GM18909 (cell line): Measurements from ENCODE around the gene POU3F1.

Experiments used
- ATAC-seq: cut with Tn5 transposase; IDR thresholded peaks from one replicate; pipeline ENCODE4 v1.9.1; 2021; ENCODE audit warnings: mild to moderate bottlenecking; ENCODE audit not compliant: unreplicated experiment, poor library complexity

The POU3F1 gene

DNA sequence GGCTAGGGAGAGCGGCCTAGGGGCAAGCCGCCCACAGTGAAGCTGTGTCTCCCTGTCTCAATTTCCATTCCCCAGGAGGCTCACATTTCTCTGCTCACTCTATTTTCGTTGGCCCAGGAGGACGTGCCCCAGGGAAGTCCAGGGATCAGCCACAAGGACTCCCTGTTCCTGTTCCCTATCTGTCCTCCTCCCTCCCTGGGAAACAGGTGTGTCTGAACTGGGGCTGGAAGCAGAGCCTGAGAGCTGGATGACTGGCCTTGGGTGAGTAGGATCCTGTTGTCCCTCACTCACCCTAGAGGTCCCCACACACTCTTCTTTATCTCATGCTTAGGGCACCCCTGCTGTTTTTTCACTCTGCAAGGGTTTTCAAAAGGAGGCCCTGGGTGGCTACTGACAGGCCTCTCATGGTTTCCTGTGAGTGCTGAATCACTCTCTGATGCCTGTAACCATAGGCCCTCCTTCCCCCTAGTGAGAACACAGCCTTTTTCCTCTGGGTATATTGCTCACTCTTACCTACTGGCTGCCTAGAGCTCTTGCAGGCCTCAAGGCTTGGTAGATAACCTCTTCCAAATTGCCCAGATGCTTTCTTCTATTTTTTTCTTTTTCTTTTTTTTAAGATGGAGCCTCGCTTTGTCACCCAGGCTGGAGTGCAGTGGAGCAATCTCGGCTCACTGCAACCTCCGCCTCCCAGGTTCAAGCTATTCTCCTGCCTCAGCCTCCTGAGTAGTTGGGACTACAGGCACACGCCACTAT lies 37.3 kb downstream of the POU3F1 start:
- ATAC-seq, result no peak

DNA sequence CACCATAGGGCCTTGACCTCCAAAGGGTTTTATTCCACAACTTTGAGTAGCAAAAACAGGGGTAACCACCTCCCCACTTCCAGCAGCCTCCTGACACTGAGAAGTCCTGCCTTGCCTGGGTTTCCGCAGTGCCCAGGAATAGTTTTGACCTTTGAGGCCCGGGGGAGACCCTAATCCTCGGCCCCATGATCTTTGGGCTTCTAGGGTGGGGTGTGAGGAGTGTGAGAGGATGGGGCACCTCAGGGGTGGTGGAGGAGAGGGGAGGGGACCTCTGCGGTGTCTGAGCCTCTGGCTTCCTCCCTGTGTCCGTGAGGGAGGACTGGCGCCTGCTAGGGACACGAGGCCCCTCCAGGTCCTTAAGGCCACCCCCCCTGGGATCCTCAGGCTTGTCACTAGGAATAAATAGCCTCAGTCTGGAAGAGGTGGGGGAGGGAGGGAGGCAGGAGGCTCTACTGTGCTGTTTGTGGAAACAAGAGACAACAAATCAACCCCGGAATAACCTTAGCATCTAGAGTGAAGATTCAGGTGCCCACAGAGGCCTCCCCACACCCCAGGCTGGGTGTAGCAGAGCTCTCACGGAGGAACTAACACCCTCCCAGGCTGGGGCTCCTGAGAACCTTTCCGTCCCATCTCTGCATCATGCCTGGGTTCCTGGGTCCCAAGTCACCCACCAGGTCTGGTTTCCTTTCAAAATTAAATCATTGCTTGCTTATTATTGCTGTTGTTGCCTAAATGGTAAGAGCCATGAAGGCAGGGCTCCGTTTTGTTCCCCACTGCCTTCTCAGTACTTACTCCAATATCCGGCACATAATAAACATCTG lies 40.4 kb downstream of the POU3F1 start:
- no peak for ATAC-seq

DNA sequence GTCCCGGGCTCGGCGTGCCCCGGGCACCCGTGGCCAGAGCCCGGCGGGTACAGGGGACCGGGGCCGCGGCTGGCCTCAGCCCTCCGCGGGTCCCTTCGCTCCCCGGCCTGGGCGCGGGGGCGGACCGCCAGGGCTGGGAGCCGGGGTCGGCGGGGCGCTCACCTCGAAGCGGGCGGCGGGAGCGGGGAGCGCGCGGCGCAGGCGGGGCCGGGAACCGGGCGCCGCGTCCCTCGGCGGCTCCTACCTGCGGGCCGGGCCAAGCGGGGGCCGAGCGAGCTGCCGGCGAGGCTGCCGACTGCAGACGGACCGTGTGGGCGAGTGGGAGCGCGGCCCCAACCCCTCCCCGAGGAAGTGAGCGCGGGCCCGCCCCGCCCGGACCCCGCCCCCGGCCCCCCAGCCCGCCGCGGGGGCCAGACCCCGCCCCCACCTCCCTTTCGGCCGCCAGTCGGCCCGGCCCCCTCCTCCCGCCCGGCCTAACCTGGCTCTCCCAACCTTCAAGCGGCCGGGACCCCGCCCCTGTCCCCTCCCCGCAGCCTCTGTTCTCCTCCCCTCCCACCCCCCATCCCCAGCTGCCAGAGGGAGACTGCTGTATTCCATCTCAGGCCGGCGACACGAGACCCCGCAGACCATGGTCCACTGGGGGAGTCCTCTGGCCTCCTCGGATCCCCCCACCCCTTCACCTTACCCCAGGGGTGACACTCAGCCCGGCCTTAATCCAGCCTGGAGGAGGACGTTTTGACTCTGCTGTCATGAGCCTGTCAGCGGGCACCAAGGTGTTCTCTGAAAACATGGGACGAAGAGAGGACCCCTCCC lies 41.2 kb downstream of the POU3F1 start, which contains the start of gene FHL3:
FHL3 (minus strand) TSS at position 320 of the 813 bp plus-strand sequence. CDS start 6,102 bp downstream, outside the sequence.
- ATAC-seq, result peak; percentile 38

DNA sequence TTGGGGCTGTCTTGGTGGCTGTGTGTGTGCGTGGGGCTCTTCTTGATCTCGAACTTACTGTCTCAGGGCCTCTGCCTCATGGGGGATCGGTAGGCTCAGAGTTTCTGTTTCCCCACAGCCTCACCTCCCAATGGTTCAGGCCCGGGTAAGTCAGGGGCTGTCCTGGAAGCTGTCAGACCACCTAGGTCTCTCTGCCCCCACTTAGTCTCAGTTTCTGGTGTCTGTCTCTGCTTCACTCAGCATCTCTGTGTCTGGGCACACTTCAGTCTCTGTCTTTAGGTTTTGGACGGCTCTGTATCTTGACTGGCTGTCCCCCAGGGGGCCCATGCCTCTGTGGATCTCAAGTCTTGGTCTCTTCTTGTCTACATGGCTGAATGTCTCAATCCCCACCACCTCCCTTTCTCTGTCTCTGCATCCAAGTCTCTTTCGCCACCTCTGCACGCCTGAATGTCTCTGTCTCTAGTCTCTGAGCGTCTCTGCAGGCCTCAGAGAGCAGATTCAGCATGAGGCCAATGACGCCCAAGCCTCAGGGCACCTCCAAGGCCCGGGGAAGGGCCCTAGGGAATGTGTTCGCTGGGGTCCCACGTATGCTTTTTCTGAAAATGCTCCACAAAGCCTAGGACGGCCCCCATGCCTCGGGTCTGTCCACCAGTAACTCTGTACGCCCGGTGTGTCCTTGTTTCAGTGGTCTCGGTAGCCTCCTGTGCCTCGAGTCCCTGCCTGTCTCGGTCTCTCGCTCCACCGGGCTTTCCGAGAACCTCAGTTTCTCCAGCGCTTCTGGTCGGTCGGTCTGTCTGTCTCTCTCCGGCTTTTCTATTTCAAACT lies 42.1 kb downstream of the POU3F1 start:
- ATAC-seq, result peak; percentile 26

DNA sequence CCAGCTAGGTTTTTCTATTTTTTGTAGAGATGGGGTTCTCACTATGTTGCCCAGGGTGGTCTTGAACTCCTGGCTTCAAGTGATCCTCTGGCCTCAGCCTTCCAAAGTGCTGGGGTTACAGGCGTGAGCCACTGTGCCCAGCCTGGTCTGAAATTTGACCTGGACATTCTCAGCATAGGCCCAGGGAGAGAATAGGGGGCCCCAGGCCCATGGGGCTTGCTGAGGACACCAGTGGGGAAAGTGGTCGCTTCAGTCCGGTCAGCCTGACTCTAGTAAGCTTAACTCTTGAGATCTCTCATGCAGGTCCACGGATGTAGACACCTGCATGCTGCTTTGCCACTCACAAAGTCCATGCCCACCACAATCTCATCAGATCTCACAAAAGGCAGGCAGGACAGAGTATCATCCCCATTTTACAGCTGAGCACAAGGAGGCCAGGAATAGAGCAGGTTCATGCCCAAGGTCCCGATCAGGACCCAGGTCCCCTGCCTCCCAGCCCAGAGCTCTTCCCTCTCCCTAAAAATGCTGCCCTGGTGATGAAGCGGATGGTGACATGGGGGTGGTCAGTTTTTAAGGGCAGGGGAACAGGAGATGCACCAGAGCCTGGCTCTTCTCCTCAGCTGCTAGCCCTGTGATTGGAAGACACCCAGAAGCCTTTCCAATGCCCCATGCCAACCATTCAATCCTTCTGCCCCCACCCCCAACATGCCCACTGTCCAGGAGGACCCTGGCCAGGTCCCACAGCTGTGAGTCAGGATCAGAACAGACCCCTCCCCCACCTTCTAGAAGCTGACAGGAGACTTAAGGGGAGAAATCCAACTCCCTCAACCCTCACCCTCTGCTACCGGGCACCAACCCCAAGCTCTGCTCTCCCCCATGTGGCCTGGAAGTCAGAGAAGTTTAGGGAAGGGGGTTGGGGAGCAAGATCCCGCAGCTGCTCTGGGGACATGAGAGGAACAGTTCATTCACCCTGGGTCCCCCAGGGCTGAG lies 43.0 kb downstream of the POU3F1 start:
- ATAC-seq, result no peak

DNA sequence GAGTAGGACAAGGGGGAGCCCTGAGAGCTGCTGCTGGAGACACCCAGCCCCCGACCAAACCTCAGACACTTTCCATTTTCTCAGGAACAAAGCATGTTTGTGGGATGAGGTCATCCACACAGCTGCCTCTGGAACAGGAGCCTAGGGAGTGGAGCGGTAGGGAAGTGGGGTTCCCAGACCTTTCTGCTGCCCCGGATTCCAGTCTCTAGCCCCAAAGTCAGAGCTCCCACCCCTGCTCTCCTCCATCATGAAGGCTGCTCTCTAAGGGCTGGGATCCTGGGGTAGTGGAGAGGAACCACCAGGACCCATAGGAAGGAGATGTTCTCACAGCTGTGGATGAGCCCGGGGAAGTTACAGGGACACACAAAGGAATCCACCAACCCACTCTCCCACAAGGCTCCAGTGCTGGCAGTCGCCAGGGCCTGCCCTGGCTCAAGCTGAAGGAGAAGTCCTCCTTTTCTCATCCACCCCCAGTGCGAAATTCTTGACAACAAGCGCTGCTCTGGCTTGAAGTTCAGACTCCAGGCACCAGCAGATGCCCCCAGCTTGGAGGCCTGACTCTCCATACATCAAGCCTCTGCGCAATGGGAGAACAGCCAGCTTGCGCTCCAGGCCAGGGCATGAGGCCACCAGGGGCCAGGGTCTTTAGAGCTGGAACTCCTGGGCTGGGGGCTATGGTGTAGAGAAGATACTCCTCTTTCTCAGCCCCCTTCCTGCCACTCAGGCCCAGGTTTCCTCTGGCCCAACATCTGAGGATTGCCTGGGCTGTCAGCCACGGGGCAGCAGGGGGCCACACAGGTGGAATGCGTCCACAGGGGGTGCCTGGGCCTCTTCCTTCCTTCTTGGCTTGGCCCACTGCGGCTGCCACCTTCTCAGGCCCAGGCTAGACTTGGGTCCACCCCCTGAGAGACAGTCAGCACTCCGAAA lies 45.8 kb downstream of the POU3F1 start:
- ATAC-seq, result no peak

DNA sequence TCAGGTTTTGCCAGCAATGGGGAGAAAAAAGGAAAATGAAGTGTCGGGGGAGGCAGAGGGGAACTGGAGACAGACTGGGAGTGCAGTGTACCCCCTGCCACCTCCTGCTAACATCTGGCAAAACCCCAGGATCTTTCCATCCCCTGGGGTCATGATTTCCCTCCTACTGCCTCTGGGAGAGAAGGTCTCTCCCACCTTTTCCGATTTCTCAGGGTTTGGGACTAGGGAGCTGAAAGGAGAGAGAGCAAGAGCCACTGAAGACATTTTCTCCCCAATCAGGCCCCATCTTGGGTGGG lies 46.4 kb downstream of the POU3F1 start:
- ATAC-seq, result no peak

DNA sequence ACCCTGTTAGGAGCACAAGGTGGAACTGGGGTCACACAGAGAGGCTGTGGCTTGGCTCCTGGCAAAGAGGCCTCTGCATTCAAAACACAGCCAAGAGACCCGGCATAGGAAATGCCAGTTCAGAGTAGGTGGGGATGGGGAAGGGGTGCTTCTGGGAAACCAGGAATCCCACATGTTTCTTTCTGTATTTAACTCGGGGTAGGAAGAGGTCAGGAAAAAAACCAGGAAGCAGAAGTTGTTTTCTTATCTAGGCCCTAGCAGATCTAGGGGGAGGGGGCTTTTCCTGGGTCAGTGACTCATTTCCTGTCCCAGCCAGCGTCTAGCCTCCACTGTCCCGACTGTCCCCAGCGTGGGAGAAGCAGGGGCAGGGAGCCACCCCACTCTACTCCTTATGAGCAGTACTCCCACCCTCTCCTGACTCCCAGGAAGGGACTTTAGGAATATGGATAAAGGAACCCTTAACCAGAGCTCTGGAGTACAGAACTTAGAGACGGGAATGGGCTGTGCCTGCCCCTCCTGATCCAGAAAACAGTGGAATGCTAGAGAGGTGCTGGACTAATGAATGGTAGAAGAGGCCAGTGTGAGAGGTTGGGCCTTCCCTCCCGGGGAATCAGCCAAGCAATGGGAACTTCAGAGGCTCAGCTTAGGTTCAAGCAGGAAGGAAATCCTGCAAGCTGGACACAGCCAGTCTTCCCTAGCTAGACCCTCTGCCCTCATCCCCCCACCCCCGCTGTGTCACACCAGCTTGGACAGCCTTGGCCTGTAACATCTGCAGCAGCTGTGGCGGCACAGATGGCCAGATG lies 47.0 kb downstream of the POU3F1 start:
- no peak for ATAC-seq

DNA sequence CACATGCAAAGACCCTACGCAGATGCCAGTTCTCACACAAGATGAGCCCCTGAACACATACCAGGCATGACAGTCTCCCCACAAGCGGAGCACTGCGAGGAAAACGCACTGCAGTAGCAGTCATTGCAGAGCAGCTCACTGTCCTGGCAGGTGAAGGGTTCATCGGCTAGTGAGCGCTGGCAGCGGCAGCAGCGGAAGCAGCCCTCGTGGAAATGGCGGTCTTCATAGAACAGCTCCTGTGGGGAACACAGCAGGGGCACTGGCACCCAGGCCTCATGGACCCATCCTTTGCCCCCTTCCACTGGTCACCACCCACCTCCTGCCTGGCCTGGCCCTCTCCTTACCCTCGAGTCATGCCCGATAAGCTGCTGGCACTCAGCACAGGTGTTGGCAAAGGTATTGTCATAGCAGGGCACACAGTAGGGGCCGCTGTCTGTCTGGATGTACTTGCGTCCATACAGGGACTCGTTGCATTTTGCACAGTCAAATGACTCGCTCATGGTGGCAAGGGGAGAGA lies 47.6 kb downstream of the POU3F1 start:
- no peak for ATAC-seq

DNA sequence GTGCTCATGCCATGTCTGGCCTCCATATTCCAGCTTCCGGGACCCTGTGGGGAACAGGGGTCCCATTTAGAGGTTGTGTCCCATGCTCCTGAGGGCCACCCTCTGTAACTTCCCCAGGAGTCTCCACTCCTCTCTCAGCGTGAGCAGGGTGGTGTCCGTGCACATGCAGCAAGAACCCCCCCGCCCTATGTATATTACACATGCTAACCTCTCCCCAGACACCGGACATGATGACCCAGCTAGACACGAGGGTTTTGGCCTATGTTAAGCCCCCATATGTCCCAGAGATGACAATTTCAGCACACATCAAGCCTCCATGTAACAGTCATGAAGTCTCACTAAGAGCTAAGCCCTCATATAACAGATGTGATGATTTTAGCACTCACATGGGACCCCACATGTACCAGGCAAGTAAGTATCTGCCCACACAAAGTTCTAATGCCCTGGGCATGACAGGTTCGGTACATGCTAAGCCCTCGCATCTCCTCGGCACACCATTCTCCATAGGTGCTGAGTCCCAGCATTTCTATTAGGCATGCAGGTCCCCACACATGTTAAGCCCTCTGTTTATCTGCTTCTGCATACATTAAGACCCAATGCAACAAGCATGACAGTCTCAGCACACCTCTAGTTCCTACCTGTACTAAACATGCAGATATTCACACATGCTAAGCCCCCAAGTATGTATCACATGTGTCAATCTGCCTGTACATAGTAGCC lies 48.3 kb downstream of the POU3F1 start:
- no peak for ATAC-seq

DNA sequence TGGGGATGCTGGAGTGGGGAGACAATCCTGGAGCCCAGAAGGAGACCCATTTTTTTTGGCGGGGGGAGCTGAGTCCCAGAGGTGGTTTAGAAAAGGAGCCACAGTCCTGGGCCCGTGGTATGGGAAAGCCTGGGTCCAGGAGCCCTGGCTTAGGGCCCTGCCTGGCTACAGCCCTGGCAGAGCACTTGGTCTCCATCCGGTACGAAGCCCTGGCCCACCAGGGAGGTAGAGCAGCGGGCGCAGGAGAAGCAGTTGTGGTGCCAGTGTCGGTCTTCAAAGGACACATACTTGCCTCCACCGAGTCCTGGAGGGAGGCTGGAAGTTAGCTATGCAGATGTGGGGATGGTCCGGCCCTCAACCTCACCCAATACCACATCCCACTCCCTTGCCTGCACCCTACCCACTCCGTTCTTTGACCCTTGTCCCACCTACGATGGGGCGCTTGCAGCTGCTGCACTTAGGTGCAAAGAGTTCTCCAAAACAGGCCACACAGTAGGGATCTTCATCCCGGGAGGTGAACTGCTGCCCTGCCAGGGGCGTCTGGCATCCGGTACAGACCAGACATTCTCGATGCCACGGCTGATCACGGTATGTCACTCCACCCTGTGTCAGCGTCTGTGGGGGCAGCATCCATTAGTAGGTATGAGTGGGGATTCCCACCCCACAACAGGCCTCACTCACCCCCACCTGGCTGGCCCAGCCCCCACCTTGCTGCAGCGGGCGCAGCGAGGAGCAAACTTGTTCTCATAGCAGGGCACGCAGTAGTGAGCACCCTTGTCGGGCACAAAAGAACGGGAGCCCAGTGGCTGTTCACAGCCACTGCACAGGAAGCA lies 49.1 kb downstream of the POU3F1 start:
- no peak for ATAC-seq

DNA sequence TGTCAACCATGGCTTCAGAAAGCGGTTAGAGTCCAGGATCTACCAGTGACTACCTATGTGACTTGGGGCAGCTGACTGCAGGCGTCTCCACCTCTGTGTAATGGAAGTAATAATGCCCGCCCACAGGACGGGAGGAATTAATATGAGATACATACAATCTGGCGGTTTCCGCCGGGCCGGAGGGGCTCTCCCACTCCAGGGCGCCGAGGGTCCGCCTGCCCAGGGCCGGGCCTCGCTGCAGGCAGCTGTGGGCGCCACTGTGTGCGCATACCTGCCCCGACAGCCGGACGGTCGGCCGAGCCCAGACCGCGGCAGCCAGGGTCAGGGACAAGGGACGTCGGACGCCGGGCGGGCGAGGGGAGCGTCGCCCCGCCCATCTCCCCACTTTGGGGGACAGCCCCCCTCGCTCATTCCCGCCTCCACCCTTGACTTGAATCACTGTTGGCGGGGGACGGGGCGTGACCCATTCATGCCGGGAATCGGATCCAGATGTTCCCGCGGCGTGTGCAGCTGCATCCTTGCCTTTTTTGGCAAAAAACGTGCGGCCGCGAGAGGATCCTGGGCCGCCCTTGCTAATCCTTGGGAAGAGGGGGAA lies 50.7 kb downstream of the POU3F1 start:
- ATAC-seq, result no peak

DNA sequence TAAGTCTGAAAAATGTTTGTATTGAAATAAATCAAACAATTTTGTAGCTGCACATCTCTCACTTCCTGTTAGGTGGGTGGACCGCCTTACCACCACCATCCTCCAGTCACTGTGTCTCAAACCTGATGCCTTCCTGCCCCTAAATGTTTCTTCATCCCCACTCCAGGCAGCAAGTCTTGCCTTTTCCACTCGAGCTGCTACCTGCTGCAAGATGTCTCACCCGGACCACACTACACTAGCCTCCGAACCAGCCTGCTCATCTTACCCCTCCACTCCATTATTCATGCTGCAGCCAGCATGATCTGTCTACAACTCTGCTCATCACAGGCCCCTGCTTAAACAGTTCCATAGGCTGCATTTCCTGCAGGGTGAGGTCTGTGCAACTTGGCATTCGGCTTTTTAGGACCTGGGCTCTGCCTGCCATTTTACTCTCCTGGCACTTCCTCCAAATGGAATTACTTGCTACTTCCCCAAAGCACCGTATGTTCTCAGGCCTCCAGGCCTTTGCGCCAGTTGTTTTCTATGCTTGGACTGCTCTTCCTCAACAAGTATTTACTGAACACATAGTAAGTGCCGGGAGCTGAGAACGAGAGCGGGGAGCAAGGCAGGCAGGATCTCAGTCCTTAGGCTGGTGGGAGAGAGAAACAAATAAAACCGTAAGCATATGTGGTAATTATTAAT lies 51.6 kb downstream of the POU3F1 start:
- ATAC-seq, result no peak
